HG03097 (cell line): ENCODE measurements around the gene LMO1.
A peak's percentile ranks its signal among the peaks of the same experiment; 100 is the strongest.

Experiments
- ATAC-seq: cut with Tn5 transposase; IDR thresholded peaks from one replicate; pipeline ENCODE4 v1.9.1; 2021; ENCODE audit not compliant: unreplicated experiment, low FRiP score

The LMO1 gene

GRCh38 chr11:8209208-8209807, 54.4 kb downstream of the LMO1 start:
- ATAC-seq, result no peak

- ATAC-seq, result no peak
Observed at GRCh38 chr11:8207080-8208000, 56.3 kb downstream of the LMO1 start.

- no peak for ATAC-seq
Observed at GRCh38 chr11:8206251-8207079, 57.2 kb downstream of the LMO1 start.

- ATAC-seq, result no peak
Observed at GRCh38 chr11:8205566-8205965, 58.1 kb downstream of the LMO1 start.

GRCh38 chr11:8204596-8204995, 59.1 kb downstream of the LMO1 start:
- no peak for ATAC-seq

- no peak for ATAC-seq
Observed at GRCh38 chr11:8204025-8204424, 59.7 kb downstream of the LMO1 start.

- ATAC-seq, result no peak
Observed at GRCh38 chr11:8203414-8203715, 60.3 kb downstream of the LMO1 start.

- no peak for ATAC-seq
Observed at GRCh38 chr11:8202516-8203413, 60.9 kb downstream of the LMO1 start.

GRCh38 chr11:8201644-8202365, 61.9 kb downstream of the LMO1 start:
- peak; percentile 57 for ATAC-seq

- no peak for ATAC-seq
Observed at GRCh38 chr11:8199676-8200075, 64.0 kb downstream of the LMO1 start.

GRCh38 chr11:8196749-8197148, 66.9 kb downstream of the LMO1 start:
- ATAC-seq, result no peak

- ATAC-seq, result no peak
Observed at GRCh38 chr11:8194956-8195355, 68.7 kb downstream of the LMO1 start.

- no peak for ATAC-seq
Observed at GRCh38 chr11:8192896-8193209, 70.8 kb downstream of the LMO1 start.

- peak; percentile 70 for ATAC-seq
Observed at GRCh38 chr11:8192016-8192895, 71.4 kb downstream of the LMO1 start.

- ATAC-seq, result no peak
Observed at GRCh38 chr11:8190431-8190830, 73.2 kb downstream of the LMO1 start.

GRCh38 chr11:8186429-8186828, 77.2 kb downstream of the LMO1 start:
- no peak for ATAC-seq

- no peak for ATAC-seq
Observed at GRCh38 chr11:8183111-8183510, 80.6 kb downstream of the LMO1 start.

GRCh38 chr11:8180469-8180868, 83.2 kb downstream of the LMO1 start:
- ATAC-seq, result no peak

GRCh38 chr11:8178297-8178696, 85.4 kb downstream of the LMO1 start:
- ATAC-seq, result no peak
